NCI-H460 (cell line): ENCODE results near the gene PCDHGB4. TPM values are rescaled to one million over a fixed set of nuclear protein-coding genes. Genes with fewer than 3 reads are reported as not detected.
"Not testable (repeated sequence)": the region's sequence is repeated elsewhere in the genome, so short reads cannot be mapped to it uniquely, and the experiment has no call there.

ENCODE experiments used
- DNase-seq: peaks from one replicate; pipeline ENCODE4 v3.0.0-alpha.2; 2016; ENCODE audit warnings: low read depth; ENCODE audit errors: extremely low read depth
- polyA plus RNA-seq: library from polyadenylated mRNA; depleted of rRNA; stranded (reverse); fragments of >200 nt; gene quantifications from 2 replicates; pipeline ENCODE4 v1.2.3, GENCODE V29; 2014; cell fraction: nucleus; rRNA removed
- total RNA-seq: library from RNA; depleted of rRNA; stranded (reverse); fragments of >200 nt; shearing (Covaris generic); gene quantifications from 2 replicates; pipeline ENCODE4 v1.2.3, GENCODE V29; 2014; rRNA removed

PCDHGB4 gene
- 5.5 and 5.6 TPM in 2 replicates for total RNA-seq
- 5.7 and 12.2 TPM in 2 replicates for polyA plus RNA-seq

GRCh38 chr5:141387557-141388311 is at the start of gene PCDHGB4:
PCDHGB4 (plus strand) TSS chr5:141387698; CDS start chr5:141387885, 187 bp downstream.
- DNase-seq, result peak; percentile 36

GRCh38 chr5:141338538-141339306 is 48.8 kb upstream of the PCDHGB4 start, which contains the start of gene PCDHGA2:
PCDHGA2 (plus strand) TSS chr5:141338760.
- DNase-seq, result no peak

GRCh38 chr5:141340781-141341354 is 46.6 kb upstream of the PCDHGB4 start:
- DNase-seq, result not testable (repeated sequence)

GRCh38 chr5:141342773-141343172 is 44.7 kb upstream of the PCDHGB4 start:
- no peak for DNase-seq

GRCh38 chr5:141343242-141343952 is 44.1 kb upstream of the PCDHGB4 start, which contains the start of gene PCDHGA3:
PCDHGA3 (plus strand) TSS chr5:141343829; CDS start chr5:141344034, 205 bp downstream.
- no peak for DNase-seq

- no peak for DNase-seq
Observed at GRCh38 chr5:141343953-141344463, 43.5 kb upstream of the PCDHGB4 start.

GRCh38 chr5:141345327-141345726 is 42.2 kb upstream of the PCDHGB4 start:
- no peak for DNase-seq

- not testable (repeated sequence) for DNase-seq
Observed at GRCh38 chr5:141346017-141346416, 41.5 kb upstream of the PCDHGB4 start.

- peak; percentile 66 for DNase-seq
Observed at GRCh38 chr5:141349917-141350619, 37.4 kb upstream of the PCDHGB4 start, which contains the start of gene PCDHGB1. PCDHGB1 (plus strand) TSS chr5:141350099; CDS start chr5:141350261, 162 bp downstream.

- DNase-seq, result no peak
Observed at GRCh38 chr5:141351591-141351990, 35.9 kb upstream of the PCDHGB4 start.

- DNase-seq, result no peak
Observed at GRCh38 chr5:141354900-141355469, 32.5 kb upstream of the PCDHGB4 start, which contains the start of gene PCDHGA4. PCDHGA4 (plus strand) TSS chr5:141355021; CDS start chr5:141355108, 87 bp downstream.

GRCh38 chr5:141355641-141356040 is 31.9 kb upstream of the PCDHGB4 start:
- DNase-seq, result no peak

GRCh38 chr5:141356133-141356532 is 31.4 kb upstream of the PCDHGB4 start:
- DNase-seq, result no peak

- DNase-seq, result no peak
Observed at GRCh38 chr5:141356950-141357349, 30.5 kb upstream of the PCDHGB4 start.

- DNase-seq, result peak; percentile 56
Observed at GRCh38 chr5:141359790-141360426, 27.6 kb upstream of the PCDHGB4 start, which contains the start of gene PCDHGB2. PCDHGB2 (plus strand) TSS chr5:141359994; CDS start chr5:141360136, 142 bp downstream.

GRCh38 chr5:141360685-141361084 is 26.8 kb upstream of the PCDHGB4 start:
- DNase-seq, result no peak

- DNase-seq, result no peak
Observed at GRCh38 chr5:141362719-141363118, 24.8 kb upstream of the PCDHGB4 start.

GRCh38 chr5:141363952-141364660 is 23.4 kb upstream of the PCDHGB4 start, which contains the start of gene PCDHGA5:
PCDHGA5 (plus strand) TSS chr5:141364162; CDS start chr5:141364331, 169 bp downstream.
- no peak for DNase-seq
